Measurements from ENCODE around the gene MRC1. TPM values are rescaled to one million over a fixed set of nuclear protein-coding genes. Genes with fewer than 3 reads are reported as not detected.

MRC1 gene
- total and polyA plus RNA-seq, 2 donors from 2014 or later, result 3.4 to 67.8 TPM

GRCh38 chr10:17766731-17767130 lies 42.4 kb upstream of the MRC1 start:
- intact Hi-C loops (cut with DNase I), result no loop called here
- Histone ChIP-seq H3K4me3 (ENCODE audit: low read length in 3 of 3) (no peak overlapping the region), H3K27ac (ENCODE audit: low read depth in 2 of 2, low read length in 2 of 2) (no peak overlapping the region), H3K27me3 (ENCODE audit: control insufficient read depth, insufficient read depth, low read length) (no peaks in the 10 kb centered on the region), H3K36me3 (ENCODE audit: control insufficient read depth in 2 of 3, insufficient read depth in 3 of 3, low read length in 3 of 3) (no peaks in the 10 kb centered on the region), H3K9ac (ENCODE audit: low read length in 3 of 3) (no peak overlapping the region), H3K4me1 (ENCODE audit: control insufficient read depth in 2 of 3, insufficient read depth in 2 of 3, low read depth in 1 of 3, low read length in 3 of 3) (no peaks in the 10 kb centered on the region), H3K9me3 (ENCODE audit: control insufficient read depth in 2 of 3, insufficient read depth in 1 of 3, low read length in 3 of 3) (no peaks in the 10 kb centered on the region)
- DNase-seq (no peak), FAIRE-seq (no peak)
- TF ChIP-seq CTCF (IDR thresholded peaks at IDR 0.05; ENCODE audit: borderline replicate concordance, extremely low read depth, insufficient read depth), result no peak

- no peaks in the 10 kb centered on the region for H3K27me3 ChIP-seq (ENCODE audit: control insufficient read depth, insufficient read depth, low read length)
- no peaks in the 10 kb centered on the region for H3K4me1 ChIP-seq (ENCODE audit: control insufficient read depth in 2 of 3, insufficient read depth in 2 of 3, low read depth in 1 of 3, low read length in 3 of 3)
- intact Hi-C loops (cut with DNase I), result no loop called here
- FAIRE-seq (no peak), DNase-seq (no peak)
- no peak overlapping the region for H3K27ac ChIP-seq (ENCODE audit: low read depth in 2 of 2, low read length in 2 of 2)
- H3K9ac ChIP-seq (ENCODE audit: low read length in 3 of 3), result no peak overlapping the region
- H3K4me3 ChIP-seq (ENCODE audit: low read length in 3 of 3), result no peak overlapping the region
- H3K9me3 ChIP-seq (ENCODE audit: control insufficient read depth in 2 of 3, insufficient read depth in 1 of 3, low read length in 3 of 3), result no peaks in the 10 kb centered on the region
- TF ChIP-seq CTCF (IDR thresholded peaks at IDR 0.05; ENCODE audit: borderline replicate concordance, extremely low read depth, insufficient read depth), result no peak
- no peaks in the 10 kb centered on the region for H3K36me3 ChIP-seq (ENCODE audit: control insufficient read depth in 2 of 3, insufficient read depth in 3 of 3, low read length in 3 of 3)
Measured at GRCh38 chr10:17768496-17768895, 40.7 kb upstream of the MRC1 start.

- intact Hi-C loops (cut with DNase I), result no loop called here
- no peak for TF ChIP-seq CTCF (IDR thresholded peaks at IDR 0.05; ENCODE audit: borderline replicate concordance, extremely low read depth, insufficient read depth)
- Histone ChIP-seq H3K27ac (ENCODE audit: low read depth in 2 of 2, low read length in 2 of 2) (no peak overlapping the region), H3K9ac (ENCODE audit: low read length in 3 of 3) (no peak overlapping the region), H3K4me3 (ENCODE audit: low read length in 3 of 3) (no peak overlapping the region), H3K9me3 (ENCODE audit: control insufficient read depth in 2 of 3, insufficient read depth in 1 of 3, low read length in 3 of 3) (no peaks in the 10 kb centered on the region), H3K36me3 (ENCODE audit: control insufficient read depth in 2 of 3, insufficient read depth in 3 of 3, low read length in 3 of 3) (no peaks in the 10 kb centered on the region), H3K4me1 (ENCODE audit: control insufficient read depth in 2 of 3, insufficient read depth in 2 of 3, low read depth in 1 of 3, low read length in 3 of 3) (no peaks in the 10 kb centered on the region), H3K27me3 (ENCODE audit: control insufficient read depth, insufficient read depth, low read length) (no peaks in the 10 kb centered on the region)
- no peak for DNase-seq
- no peak for FAIRE-seq
Measured at GRCh38 chr10:17768957-17769356, 40.2 kb upstream of the MRC1 start.

- Histone ChIP-seq H3K4me3 (ENCODE audit: low read length in 3 of 3) (no peak overlapping the region), H3K27ac (ENCODE audit: low read depth in 2 of 2, low read length in 2 of 2) (no peak overlapping the region), H3K9ac (ENCODE audit: low read length in 3 of 3) (no peak overlapping the region), H3K4me1 (ENCODE audit: control insufficient read depth in 2 of 3, insufficient read depth in 2 of 3, low read depth in 1 of 3, low read length in 3 of 3) (no peaks in the 10 kb centered on the region), H3K36me3 (ENCODE audit: control insufficient read depth in 2 of 3, insufficient read depth in 3 of 3, low read length in 3 of 3) (no peaks in the 10 kb centered on the region), H3K9me3 (ENCODE audit: control insufficient read depth in 2 of 3, insufficient read depth in 1 of 3, low read length in 3 of 3) (no peaks in the 10 kb centered on the region), H3K27me3 (ENCODE audit: control insufficient read depth, insufficient read depth, low read length) (no peaks in the 10 kb centered on the region)
- no peak for TF ChIP-seq CTCF (IDR thresholded peaks at IDR 0.05; ENCODE audit: borderline replicate concordance, extremely low read depth, insufficient read depth)
- FAIRE-seq, result no peak
- DNase-seq, result no peak
- intact Hi-C loops (cut with DNase I), result no loop called here
Measured at GRCh38 chr10:17771017-17771416, 38.1 kb upstream of the MRC1 start.
